HEK293 (cell line): ENCODE results near the gene LRP5.

Source experiments
- CTCF ChIA-PET: fragments of 350-600 bp; formaldehyde crosslinking; extraction: SDS; loops from one replicate; lab custom pipeline; 2021; ENCODE audit warnings: antibody characterized with exemption; lab: Yijun Ruan, JAX
- POLR2A ChIA-PET: fragments of 300-600 bp; formaldehyde crosslinking; extraction: SDS; loops from one replicate; lab custom pipeline; 2020; ENCODE audit warnings: antibody characterized with exemption, inconsistent platforms; lab: Yijun Ruan, JAX
- H3K27ac ChIP-seq: fragments of 200-500 bp; sonication (Bioruptor generic); 2 replicates; pipeline ENCODE4 v1.5.1; 2014; ENCODE audit warnings: low read depth, low read length, control low read depth, inconsistent platforms; ENCODE audit errors: extremely low read depth
- H3K36me3 ChIP-seq, 2 experiments: fragments of 200-500 bp in 1 of 2; sonication (Bioruptor generic) in 1 of 2; 1 replicate in 1 of 2; 2 replicates in 1 of 2; pipeline ENCODE4 v1.5.1; 2014 to 2017; ENCODE audit warnings: inconsistent platforms in 2 of 2, low read length in 2 of 2; ENCODE audit not compliant: control insufficient read depth in 2 of 2, insufficient read depth in 1 of 2
- H3K4me1 ChIP-seq: fragments of 200-500 bp; sonication (Bioruptor generic); 2 replicates; pipeline ENCODE4 v1.5.1; 2014; ENCODE audit warnings: mild to moderate bottlenecking, low read length, inconsistent platforms; ENCODE audit not compliant: control insufficient read depth, insufficient read depth
- H3K4me3 ChIP-seq: 2 replicates; pipeline ENCODE4 v1.5.1; 2011; ENCODE audit warnings: low read depth, mild to moderate bottlenecking, control low read depth, low read length, moderate library complexity
- H3K9me3 ChIP-seq: fragments of 200-500 bp; sonication (Bioruptor generic); 2 replicates; pipeline ENCODE4 v1.5.1; 2014; ENCODE audit warnings: low read depth, low read length, inconsistent platforms; ENCODE audit not compliant: control insufficient read depth, insufficient read depth
- GLI2 ChIP-seq: fragments of 450-650 bp; formaldehyde crosslinking; IDR thresholded peaks from 2 replicates; pipeline ENCODE4; 2017; ENCODE audit warnings: missing biosample characterization, missing genetic modification characterization, low read depth, borderline replicate concordance
- KLF10 ChIP-seq: fragments of 450-650 bp; IDR thresholded peaks from 2 replicates; pipeline ENCODE4 v1.5.1; 2018; ENCODE audit warnings: missing biosample characterization, mild to moderate bottlenecking, missing genetic modification characterization
- KLF17 ChIP-seq: fragments of 450-650 bp; formaldehyde crosslinking; IDR thresholded peaks from 2 replicates; pipeline ENCODE4 v1.5.1; 2016; ENCODE audit warnings: missing biosample characterization, missing genetic modification characterization
- KLF8 ChIP-seq: fragments of 450-650 bp; formaldehyde crosslinking; IDR thresholded peaks from 2 replicates; pipeline ENCODE4 v1.5.1; 2016; ENCODE audit warnings: missing biosample characterization, missing genetic modification characterization
- KLF9 ChIP-seq: fragments of 450-650 bp; formaldehyde crosslinking; IDR thresholded peaks from 2 replicates; pipeline ENCODE4 v1.5.1; 2016; ENCODE audit warnings: missing biosample characterization, missing genetic modification characterization, low read depth
- PRDM4 ChIP-seq: fragments of 450-650 bp; formaldehyde crosslinking; IDR thresholded peaks from 2 replicates; pipeline ENCODE4 v1.5.1; 2017; ENCODE audit warnings: missing biosample characterization, missing genetic modification characterization
- SP7 ChIP-seq: fragments of 450-650 bp; formaldehyde crosslinking; IDR thresholded peaks from 2 replicates; pipeline ENCODE4 v1.5.1; 2016; ENCODE audit warnings: missing biosample characterization, missing genetic modification characterization
- WT1 ChIP-seq: fragments of 450-650 bp; formaldehyde crosslinking; IDR thresholded peaks from 2 replicates; pipeline ENCODE4 v1.5.1; 2016; ENCODE audit warnings: missing biosample characterization, missing genetic modification characterization
- ZBTB1 ChIP-seq: fragments of 450-650 bp; formaldehyde crosslinking; IDR thresholded peaks from 2 replicates; pipeline ENCODE4 v1.5.1; 2016; ENCODE audit warnings: missing biosample characterization, missing genetic modification characterization
- ZBTB17 ChIP-seq: fragments of 450-650 bp; formaldehyde crosslinking; IDR thresholded peaks from 2 replicates; pipeline ENCODE4 v1.5.1; 2016; ENCODE audit warnings: missing biosample characterization, missing genetic modification characterization
- ZBTB48 ChIP-seq: fragments of 450-650 bp; formaldehyde crosslinking; IDR thresholded peaks from 2 replicates; pipeline ENCODE4 v1.5.1; 2016; ENCODE audit warnings: missing biosample characterization, missing genetic modification characterization
- ZEB2 ChIP-seq: fragments of 450-650 bp; formaldehyde crosslinking; IDR thresholded peaks from 2 replicates; pipeline ENCODE4 v1.5.1; 2016; ENCODE audit warnings: missing biosample characterization, missing genetic modification characterization
- ZFP69B ChIP-seq: fragments of 450-650 bp; formaldehyde crosslinking; IDR thresholded peaks from 2 replicates; pipeline ENCODE4 v1.5.1; 2016; ENCODE audit warnings: missing biosample characterization, missing genetic modification characterization
- ZIC2 ChIP-seq: fragments of 450-650 bp; formaldehyde crosslinking; IDR thresholded peaks from 2 replicates; pipeline ENCODE4 v1.5.1; 2016; ENCODE audit warnings: missing biosample characterization, missing genetic modification characterization
- ZNF112 ChIP-seq: fragments of 450-650 bp; formaldehyde crosslinking; IDR thresholded peaks from 2 replicates; pipeline ENCODE4 v1.5.0; 2017; ENCODE audit warnings: missing biosample characterization, missing genetic modification characterization
- ZNF155 ChIP-seq: fragments of 450-650 bp; formaldehyde crosslinking; IDR thresholded peaks from 2 replicates; pipeline ENCODE4 v1.5.1; 2016; ENCODE audit warnings: missing biosample characterization, missing genetic modification characterization
- ZNF426 ChIP-seq: fragments of 450-650 bp; formaldehyde crosslinking; IDR thresholded peaks from 2 replicates; pipeline ENCODE4 v1.5.1; 2017; ENCODE audit warnings: missing biosample characterization, missing genetic modification characterization, mild to moderate bottlenecking, inconsistent platforms, moderate library complexity
- ZNF558 ChIP-seq: fragments of 450-650 bp; formaldehyde crosslinking; IDR thresholded peaks from 2 replicates; pipeline ENCODE4 v1.5.1; 2016; ENCODE audit warnings: missing biosample characterization, missing genetic modification characterization
- ZNF623 ChIP-seq: fragments of 450-650 bp; formaldehyde crosslinking; IDR thresholded peaks from 2 replicates; pipeline ENCODE4 v1.5.1; 2016; ENCODE audit warnings: missing biosample characterization, missing genetic modification characterization
- ZNF664 ChIP-seq: fragments of 450-650 bp; formaldehyde crosslinking; IDR thresholded peaks from 2 replicates; pipeline ENCODE4 v1.5.1; 2016; ENCODE audit warnings: missing biosample characterization, missing genetic modification characterization
- ZNF843 ChIP-seq: fragments of 450-650 bp; formaldehyde crosslinking; IDR thresholded peaks from 2 replicates; pipeline ENCODE4 v1.5.1; 2016; ENCODE audit warnings: missing biosample characterization, missing genetic modification characterization
- TF ChIP-seq, protein P1 (sequence below): fragments of 450-650 bp; formaldehyde crosslinking; IDR thresholded peaks from 2 replicates; pipeline ENCODE4 v1.5.1; 2016; ENCODE audit warnings: missing biosample characterization, missing genetic modification characterization
- TF ChIP-seq, protein P2 (sequence below): fragments of 450-650 bp; formaldehyde crosslinking; IDR thresholded peaks from 2 replicates; pipeline ENCODE4 v1.5.1; 2016; ENCODE audit warnings: missing biosample characterization, missing genetic modification characterization

LRP5 gene

GRCh38 chr11:68439355-68440065 is 127.1 kb downstream of the LRP5 start:
- Histone ChIP-seq H3K36me3 (peaks cover 0 to 36% of the 10 kb centered on the region in 2 experiments; a peak in 2 of 3 replicates), H3K27ac (no peak overlapping the region), H3K9me3 (no peaks in the 10 kb centered on the region), H3K4me3 (no peak overlapping the region), H3K4me1 (peaks cover 11% of the 10 kb centered on the region; the same call in 1 of the 2 replicates)
- POLR2A ChIA-PET = no interaction called here
- 0 out of 2 replicates have a peak, but pooled peaks have one; percentile 24 for TF ChIP-seq ZIC2 (tag by site-specific recombination)
- no peak for TF ChIP-seq ZNF426 (tag by site-specific recombination)
- no peak for TF ChIP-seq ZNF623 (tag by site-specific recombination)
- TF ChIP-seq ZBTB48 (tag by site-specific recombination) = no peak
- TF ChIP-seq ZNF112 (tag by site-specific recombination) = no peak
- no peak for TF ChIP-seq ZBTB17 (tag by site-specific recombination)
- CTCF ChIA-PET = interaction anchor here (0.6 kb wide), 1 partner anchor 121 kb away, joined by 4 read pairs; no protein-coding TSS in a partner anchor

GRCh38 chr11:68440224-68440623 is 127.8 kb downstream of the LRP5 start:
- Histone ChIP-seq H3K36me3 (peaks cover 0 to 30% of the 10 kb centered on the region in 2 experiments; a peak in 2 of 3 replicates), H3K4me3 (no peak overlapping the region), H3K4me1 (peaks cover 11% of the 10 kb centered on the region; the same call in 1 of the 2 replicates), H3K27ac (no peak overlapping the region), H3K9me3 (no peaks in the 10 kb centered on the region)
- ChIA-PET CTCF (interaction anchor here (0.6 to 1.1 kb wide), 2 partner anchors 57 to 122 kb away, joined by 3 to 4 read pairs; no protein-coding TSS in a partner anchor), POLR2A (no interaction called here)
- peak; percentile 94 for TF ChIP-seq ZIC2 (tag by site-specific recombination)
- TF ChIP-seq KLF17 (tag by site-specific recombination) = no peak

GRCh38 chr11:68441466-68442230 is 129.3 kb downstream of the LRP5 start:
- ChIA-PET CTCF (interaction anchor here (0.6 to 1.1 kb wide), 5 partner anchors 30 to 184 kb away, joined by 3 to 4 read pairs (median 4); no protein-coding TSS in a partner anchor), POLR2A (interaction anchor here (0.8 kb wide), 1 partner anchor 18 kb away, joined by 3 read pairs; no protein-coding TSS in a partner anchor)
- peaks cover 0 to 27% of the 10 kb centered on the region in 2 experiments; a peak in 2 of 3 replicates for H3K36me3 ChIP-seq
- H3K27ac ChIP-seq = peak overlapping the region; percentile 71
- peaks cover 11% of the 10 kb centered on the region; the same call in 1 of the 2 replicates for H3K4me1 ChIP-seq
- no peaks in the 10 kb centered on the region for H3K9me3 ChIP-seq
- H3K4me3 ChIP-seq = no peak overlapping the region
- TF ChIP-seq, protein P1, sequence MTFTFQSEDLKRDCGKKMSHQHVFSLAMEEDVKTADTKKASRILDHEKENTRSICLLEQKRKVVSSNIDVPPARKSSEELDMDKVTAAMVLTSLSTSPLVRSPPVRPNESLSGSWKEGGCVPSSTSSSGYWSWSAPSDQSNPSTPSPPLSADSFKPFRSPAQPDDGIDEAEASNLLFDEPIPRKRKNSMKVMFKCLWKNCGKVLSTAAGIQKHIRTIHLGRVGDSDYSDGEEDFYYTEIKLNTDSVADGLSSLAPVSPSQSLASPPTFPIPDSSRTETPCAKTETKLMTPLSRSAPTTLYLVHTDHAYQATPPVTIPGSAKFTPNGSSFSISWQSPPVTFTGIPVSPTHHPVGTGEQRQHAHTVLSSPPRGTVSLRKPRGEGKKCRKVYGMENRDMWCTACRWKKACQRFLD (tag by site-specific recombination) = no peak
- TF ChIP-seq ZNF155 (tag by site-specific recombination) (no peak), ZBTB1 (tag by site-specific recombination) (0 out of 2 replicates have a peak, but pooled peaks have one; percentile 16), ZNF843 (tag by site-specific recombination) (peak; percentile 35; the same call in 1 of the 2 replicates), KLF10 (tag by site-specific recombination) (peak; percentile 63), ZEB2 (tag by site-specific recombination) (peak; percentile 87), SP7 (peak; percentile 78), ZNF664 (tag by site-specific recombination) (0 out of 2 replicates have a peak, but pooled peaks have one; percentile 11), KLF9 (no peak), KLF8 (tag by site-specific recombination) (peak; percentile 63), ZNF558 (tag by site-specific recombination) (no peak), WT1 (peak; percentile 87), PRDM4 (tag by site-specific recombination) (0 out of 2 replicates have a peak, but pooled peaks have one; percentile 18), ZFP69B (tag by site-specific recombination) (peak; percentile 80), GLI2 (tag by site-specific recombination) (peak; percentile 66; the same call in 1 of the 2 replicates)
- TF ChIP-seq, protein P2, sequence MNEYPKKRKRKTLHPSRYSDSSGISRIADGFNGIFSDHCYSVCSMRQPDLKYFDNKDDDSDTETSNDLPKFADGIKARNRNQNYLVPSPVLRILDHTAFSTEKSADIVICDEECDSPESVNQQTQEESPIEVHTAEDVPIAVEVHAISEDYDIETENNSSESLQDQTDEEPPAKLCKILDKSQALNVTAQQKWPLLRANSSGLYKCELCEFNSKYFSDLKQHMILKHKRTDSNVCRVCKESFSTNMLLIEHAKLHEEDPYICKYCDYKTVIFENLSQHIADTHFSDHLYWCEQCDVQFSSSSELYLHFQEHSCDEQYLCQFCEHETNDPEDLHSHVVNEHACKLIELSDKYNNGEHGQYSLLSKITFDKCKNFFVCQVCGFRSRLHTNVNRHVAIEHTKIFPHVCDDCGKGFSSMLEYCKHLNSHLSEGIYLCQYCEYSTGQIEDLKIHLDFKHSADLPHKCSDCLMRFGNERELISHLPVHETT = peak; percentile 51; the same call in 1 of the 2 replicates
